Neural cell (in vitro differentiated cells): ENCODE results near the gene PLPPR5. TPM values are rescaled to one million over a fixed set of nuclear protein-coding genes. Genes with fewer than 3 reads are reported as not detected.
A peak's percentile ranks its signal among the peaks of the same experiment; 100 is the strongest.

Experiments used
- H2AFZ ChIP-seq: fragments of 200-600, 300-800 bp; sonication (generic), shearing (Covaris generic); 2 replicates; pipeline ENCODE4 v1.6.0; 2014; ENCODE audit warnings: low read depth, mild to moderate bottlenecking, antibody characterized with exemption, low read length, moderate library complexity
- H3F3A ChIP-seq: fragments of 200-600 bp; shearing (Covaris generic); 2 replicates; pipeline ENCODE4 v1.6.1; 2016; ENCODE audit warnings: mild to moderate bottlenecking, moderate library complexity, mixed read lengths, antibody characterized with exemption, low read length; ENCODE audit not compliant: insufficient read depth, poor library complexity, severe bottlenecking
- H3K27ac ChIP-seq: fragments of 200-600, 300-800 bp; sonication (generic), shearing (Covaris generic); 2 replicates; pipeline ENCODE4 v1.5.1; 2014; ENCODE audit warnings: mild to moderate bottlenecking, low read length, moderate library complexity
- H3K27me3 ChIP-seq: fragments of 300-800, 200-600 bp; sonication (generic), shearing (Covaris generic); 2 replicates; pipeline ENCODE4 v1.6.0; 2014; ENCODE audit warnings: mild to moderate bottlenecking, low read depth, low read length, moderate library complexity; ENCODE audit not compliant: insufficient read depth
- H3K36me3 ChIP-seq: fragments of 300-800, 200-600 bp; sonication (generic), shearing (Covaris generic); 2 replicates; pipeline ENCODE4 v1.5.1; 2014; ENCODE audit warnings: mild to moderate bottlenecking, antibody characterized with exemption, low read length, moderate library complexity; ENCODE audit not compliant: insufficient read depth
- H3K4me2 ChIP-seq: fragments of 300-800, 200-600 bp; sonication (generic), shearing (Covaris generic); 2 replicates; pipeline ENCODE4 v1.6.0; 2014; ENCODE audit warnings: mild to moderate bottlenecking, low read length
- H3K4me3 ChIP-seq: fragments of 300-800, 200-600 bp; sonication (generic), shearing (Covaris generic); 2 replicates; pipeline ENCODE4 v1.5.1; 2014; ENCODE audit warnings: mild to moderate bottlenecking, low read length, moderate library complexity
- H3K79me2 ChIP-seq: fragments of 200-600 bp; shearing (Covaris generic); replicated peaks from 2 replicates; pipeline ENCODE4 v1.6.0; 2014; ENCODE audit warnings: mild to moderate bottlenecking, low read length, moderate library complexity; ENCODE audit not compliant: insufficient read depth
- H3K9ac ChIP-seq: fragments of 300-800, 200-600 bp; sonication (generic), shearing (Covaris generic); 2 replicates; pipeline ENCODE4 v1.6.1; 2016; ENCODE audit warnings: mild to moderate bottlenecking, low read length, mixed read lengths
- H3K9me2 ChIP-seq: fragments of 200-600 bp; shearing (Covaris generic); 2 replicates; pipeline ENCODE4 v1.6.1; 2016; ENCODE audit warnings: mild to moderate bottlenecking, low read length, mixed read lengths; ENCODE audit not compliant: insufficient read depth
- H3K9me3 ChIP-seq: fragments of 200-600, 300-800 bp; sonication (generic), shearing (Covaris generic); 2 replicates; pipeline ENCODE4 v1.6.1; 2016; ENCODE audit warnings: mild to moderate bottlenecking, mixed run types, low read length, moderate library complexity, mixed read lengths
- H4K20me1 ChIP-seq: fragments of 200-600 bp; shearing (Covaris generic); 2 replicates; pipeline ENCODE4 v1.6.1; 2016; ENCODE audit warnings: mild to moderate bottlenecking, mixed run types; ENCODE audit not compliant: insufficient read depth
- EP300 ChIP-seq: fragments of 450-650 bp; conservative IDR thresholded peaks from 2 replicates; pipeline ENCODE4 v1.6.1; 2014; ENCODE audit warnings: antibody characterized with exemption, mild to moderate bottlenecking, moderate library complexity; ENCODE audit not compliant: poor library complexity, severe bottlenecking
- EZH2 ChIP-seq: fragments of 200-600, 300-800 bp; shearing (Covaris generic), sonication (generic); IDR thresholded peaks from 2 replicates; pipeline ENCODE4 v1.6.1; 2014; ENCODE audit warnings: antibody characterized with exemption, low read length, borderline replicate concordance, mild to moderate bottlenecking; ENCODE audit not compliant: insufficient read depth, poor library complexity, severe bottlenecking
- MXI1 ChIP-seq: fragments of 450-650 bp; conservative IDR thresholded peaks from 2 replicates; pipeline ENCODE4 v1.6.1; 2014; ENCODE audit warnings: antibody characterized with exemption, mild to moderate bottlenecking; ENCODE audit not compliant: poor library complexity, severe bottlenecking
- POLR2AphosphoS5 ChIP-seq: IDR thresholded peaks from 2 replicates; pipeline ENCODE4 v1.6.1; 2012
- RAD21 ChIP-seq: fragments of 450-650 bp; conservative IDR thresholded peaks from 2 replicates; pipeline ENCODE4 v1.6.1; 2014; ENCODE audit warnings: antibody characterized with exemption, mild to moderate bottlenecking, moderate library complexity
- SMC3 ChIP-seq: fragments of 450-650 bp; conservative IDR thresholded peaks from 2 replicates; pipeline ENCODE4 v1.6.1; 2014; ENCODE audit warnings: antibody characterized with exemption, mild to moderate bottlenecking, moderate library complexity; ENCODE audit not compliant: poor library complexity
- TAF1 ChIP-seq: IDR thresholded peaks from 2 replicates; pipeline ENCODE4 v1.6.1; 2012; ENCODE audit warnings: low read depth
- polyA plus RNA-seq: library from polyadenylated mRNA; depleted of rRNA; stranded (reverse); fragments of >200 nt; gene quantifications from 2 replicates; pipeline ENCODE4 v1.2.3, GENCODE V29; 2014
- TF ChIP-seq, protein P1 (sequence below): fragments of 450-650 bp; IDR thresholded peaks from 2 replicates; pipeline ENCODE4 v1.5.1; 2014; ENCODE audit warnings: antibody characterized with exemption, mild to moderate bottlenecking, moderate library complexity; ENCODE audit not compliant: poor library complexity, severe bottlenecking
- TF ChIP-seq, protein P2 (sequence below): IDR thresholded peaks from 2 replicates; pipeline ENCODE4 v1.6.1; 2012; ENCODE audit warnings: borderline replicate concordance

The PLPPR5 gene
- polyA plus RNA-seq, 1 donor from 2014 or later = 21.9 TPM

GRCh38 chr1:98903261-98903660 lies 101.4 kb downstream of the PLPPR5 start:
- H3K4me2 ChIP-seq = peak overlapping the region; percentile 2
- no peak overlapping the region for H3K27ac ChIP-seq
- H3K36me3 ChIP-seq = no peaks in the 10 kb centered on the region
- no peaks in the 10 kb centered on the region for H4K20me1 ChIP-seq
- no peaks in the 10 kb centered on the region for H3K9me3 ChIP-seq
- H2AFZ ChIP-seq = no peak overlapping the region
- H3K79me2 ChIP-seq = no peaks in the 10 kb centered on the region
- no peaks in the 10 kb centered on the region for H3K9me2 ChIP-seq
- H3K4me3 ChIP-seq = no peak overlapping the region
- no peaks in the 10 kb centered on the region for H3F3A ChIP-seq
- H3K27me3 ChIP-seq = no peaks in the 10 kb centered on the region
- TF ChIP-seq, protein P1, sequence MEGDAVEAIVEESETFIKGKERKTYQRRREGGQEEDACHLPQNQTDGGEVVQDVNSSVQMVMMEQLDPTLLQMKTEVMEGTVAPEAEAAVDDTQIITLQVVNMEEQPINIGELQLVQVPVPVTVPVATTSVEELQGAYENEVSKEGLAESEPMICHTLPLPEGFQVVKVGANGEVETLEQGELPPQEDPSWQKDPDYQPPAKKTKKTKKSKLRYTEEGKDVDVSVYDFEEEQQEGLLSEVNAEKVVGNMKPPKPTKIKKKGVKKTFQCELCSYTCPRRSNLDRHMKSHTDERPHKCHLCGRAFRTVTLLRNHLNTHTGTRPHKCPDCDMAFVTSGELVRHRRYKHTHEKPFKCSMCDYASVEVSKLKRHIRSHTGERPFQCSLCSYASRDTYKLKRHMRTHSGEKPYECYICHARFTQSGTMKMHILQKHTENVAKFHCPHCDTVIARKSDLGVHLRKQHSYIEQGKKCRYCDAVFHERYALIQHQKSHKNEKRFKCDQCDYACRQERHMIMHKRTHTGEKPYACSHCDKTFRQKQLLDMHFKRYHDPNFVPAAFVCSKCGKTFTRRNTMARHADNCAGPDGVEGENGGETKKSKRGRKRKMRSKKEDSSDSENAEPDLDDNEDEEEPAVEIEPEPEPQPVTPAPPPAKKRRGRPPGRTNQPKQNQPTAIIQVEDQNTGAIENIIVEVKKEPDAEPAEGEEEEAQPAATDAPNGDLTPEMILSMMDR = no peak
- peak; percentile 50 for TF ChIP-seq POLR2AphosphoS5
- no peak for TF ChIP-seq RAD21
- no peak for TF ChIP-seq TAF1
- TF ChIP-seq, protein P2, sequence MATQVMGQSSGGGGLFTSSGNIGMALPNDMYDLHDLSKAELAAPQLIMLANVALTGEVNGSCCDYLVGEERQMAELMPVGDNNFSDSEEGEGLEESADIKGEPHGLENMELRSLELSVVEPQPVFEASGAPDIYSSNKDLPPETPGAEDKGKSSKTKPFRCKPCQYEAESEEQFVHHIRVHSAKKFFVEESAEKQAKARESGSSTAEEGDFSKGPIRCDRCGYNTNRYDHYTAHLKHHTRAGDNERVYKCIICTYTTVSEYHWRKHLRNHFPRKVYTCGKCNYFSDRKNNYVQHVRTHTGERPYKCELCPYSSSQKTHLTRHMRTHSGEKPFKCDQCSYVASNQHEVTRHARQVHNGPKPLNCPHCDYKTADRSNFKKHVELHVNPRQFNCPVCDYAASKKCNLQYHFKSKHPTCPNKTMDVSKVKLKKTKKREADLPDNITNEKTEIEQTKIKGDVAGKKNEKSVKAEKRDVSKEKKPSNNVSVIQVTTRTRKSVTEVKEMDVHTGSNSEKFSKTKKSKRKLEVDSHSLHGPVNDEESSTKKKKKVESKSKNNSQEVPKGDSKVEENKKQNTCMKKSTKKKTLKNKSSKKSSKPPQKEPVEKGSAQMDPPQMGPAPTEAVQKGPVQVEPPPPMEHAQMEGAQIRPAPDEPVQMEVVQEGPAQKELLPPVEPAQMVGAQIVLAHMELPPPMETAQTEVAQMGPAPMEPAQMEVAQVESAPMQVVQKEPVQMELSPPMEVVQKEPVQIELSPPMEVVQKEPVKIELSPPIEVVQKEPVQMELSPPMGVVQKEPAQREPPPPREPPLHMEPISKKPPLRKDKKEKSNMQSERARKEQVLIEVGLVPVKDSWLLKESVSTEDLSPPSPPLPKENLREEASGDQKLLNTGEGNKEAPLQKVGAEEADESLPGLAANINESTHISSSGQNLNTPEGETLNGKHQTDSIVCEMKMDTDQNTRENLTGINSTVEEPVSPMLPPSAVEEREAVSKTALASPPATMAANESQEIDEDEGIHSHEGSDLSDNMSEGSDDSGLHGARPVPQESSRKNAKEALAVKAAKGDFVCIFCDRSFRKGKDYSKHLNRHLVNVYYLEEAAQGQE = peak; percentile 13
- peak; percentile 24 for TF ChIP-seq EP300
- TF ChIP-seq EZH2 = no peak
- no peak for TF ChIP-seq MXI1
- H3K9ac ChIP-seq = no peak overlapping the region

DNA sequence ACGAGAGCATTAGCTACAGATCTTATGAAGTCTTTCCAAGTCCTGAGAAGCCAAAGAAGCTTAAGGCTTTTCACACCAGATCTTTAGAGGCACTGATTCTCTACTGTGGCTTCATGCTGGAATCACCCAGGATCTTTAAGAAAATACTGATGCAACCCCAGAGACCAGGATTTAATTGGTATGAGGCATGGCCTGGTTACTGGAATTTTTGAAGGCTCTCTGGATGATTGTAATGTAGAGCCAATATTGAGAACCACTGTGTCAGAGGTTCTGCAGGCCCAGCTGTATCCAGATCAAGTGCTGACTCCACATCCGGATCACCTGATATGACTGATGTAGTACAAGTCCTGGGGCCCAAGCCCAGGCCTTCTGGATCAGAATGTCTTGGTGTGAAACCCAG lies 105.7 kb downstream of the PLPPR5 start:
- no peak overlapping the region for H2AFZ ChIP-seq
- no peak overlapping the region for H3K4me3 ChIP-seq
- H3K79me2 ChIP-seq = no peaks in the 10 kb centered on the region
- H3K4me2 ChIP-seq = no peak overlapping the region
- H4K20me1 ChIP-seq = no peaks in the 10 kb centered on the region
- TF ChIP-seq EP300 = no peak
- TF ChIP-seq, protein P2 = no peak
- TF ChIP-seq SMC3 = no peak
- H3K36me3 ChIP-seq = no peaks in the 10 kb centered on the region
- H3K9me3 ChIP-seq = no peaks in the 10 kb centered on the region
- no peaks in the 10 kb centered on the region for H3K9me2 ChIP-seq
- no peak overlapping the region for H3K9ac ChIP-seq
- H3K27ac ChIP-seq = no peak overlapping the region
- H3F3A ChIP-seq = no peaks in the 10 kb centered on the region
- H3K27me3 ChIP-seq = no peaks in the 10 kb centered on the region
